Ovary (tissue), 9 donors: ENCODE measurements around the gene KCNK4. TPM values are rescaled to one million over a fixed set of nuclear protein-coding genes. Genes with fewer than 3 reads are reported as not detected.
"Not testable (repeated sequence)": the region's sequence is repeated elsewhere in the genome, so short reads cannot be mapped to it uniquely, and the experiment has no call there.

Experiments
- DNase-seq, 5 donors: peaks; one replicate each; pipeline ENCODE4 v3.0.0-alpha.2; 2019 to 2020
- H3K27ac ChIP-seq, 2 donors: fragments of 200-600 bp; one replicate each; pipeline versions ENCODE4 v1.5.1 to v1.8.0; 2019 to 2022
- H3K27me3 ChIP-seq: fragments of 200-600 bp; one replicate; pipeline ENCODE4 v1.8.0; 2022
- H3K36me3 ChIP-seq: fragments of 200-600 bp; sonication (generic); one replicate; pipeline ENCODE4 v1.5.1; 2019
- H3K4me1 ChIP-seq: one replicate; pipeline ENCODE4 v1.8.1; 2013; ENCODE audit warnings: mild to moderate bottlenecking, moderate library complexity; ENCODE audit not compliant: insufficient read depth
- H3K4me3 ChIP-seq: fragments of 200-600 bp; sonication (generic); one replicate; pipeline ENCODE4 v1.5.1; 2017
- H3K9me3 ChIP-seq, 2 donors: fragments of 200-600 bp in 1 of 2; sonication (generic) in 1 of 2; one replicate each; pipeline versions ENCODE4 v1.5.1 to v1.8.1; 2013 to 2019; ENCODE audit warnings: mild to moderate bottlenecking in 1 of 2, moderate library complexity in 1 of 2
- EP300 ChIP-seq: sonication (generic); formaldehyde crosslinking; IDR thresholded peaks from one replicate; pipeline ENCODE4 v1.6.1; 2017; ENCODE audit warnings: antibody characterized with exemption
- POLR2A ChIP-seq: fragments of 450-650 bp; IDR thresholded peaks from one replicate; pipeline ENCODE4 v1.6.1; 2017; ENCODE audit warnings: antibody characterized with exemption, mild to moderate bottlenecking, moderate library complexity
- WGBS, 3 donors: extraction: QIAGEN DNeasy Blood & Tissue Kit in 1 of 3; methylation state at CpG; one replicate each; pipeline versions ENCODE4 v1.1.5 to v1.1.7; 2013 to 2017; 5-methylcytosine and 5-hydroxymethylcytosine counted together
- intact Hi-C, 4 donors: fragments of 100-400 bp; cut with DNase I; formaldehyde crosslinking; loops; one replicate each; pipeline versions ENCODE4 v1.11.0 to v1.15.1; 2022 to 2023
- polyA plus RNA-seq, 2 donors: library from polyadenylated mRNA; stranded (reverse); fragments of 200-250 nt in 1 of 2; fragments of 350-450 nt in 1 of 2; fragmentation: Illumina TruSeq in 1 of 2; extraction: RNeasy Lipid Tissue Mini Kit (QIAGEN cat#74804) in 1 of 2; gene quantifications; one replicate each; pipeline ENCODE4 v1.2.3, GENCODE V29; 2013 to 2014
- total RNA-seq, 7 donors: library from RNA; depleted of rRNA in 2 of 7; stranded (reverse); fragments of >200 nt in 2 of 7; fragmentation: NEBNext Ultra II Directional in 3 of 7; extraction: Animal tissue kit (Norgen Biotek cat#: 25700) in 3 of 7; gene quantifications; one replicate each; pipeline versions ENCODE4 v1.1.0 to v1.2.4, GENCODE V29; 2016 to 2023
- TF ChIP-seq, protein P1 (sequence below), 3 donors: fragments of 450-650 bp in 2 of 3; fragments of 200-600 bp in 1 of 3; IDR thresholded peaks; one replicate each; pipeline versions ENCODE4 v1.5.1 to v1.8.0; 2016 to 2022; ENCODE audit warnings: antibody characterized with exemption in 3 of 3, mild to moderate bottlenecking in 1 of 3
- donor health status: DM: no; HTN: no; CAD: no; lungs with moderate emphysema.
- donor health status: DM: no; HTN: no; CAD: no.
- donor health status: Bipolar disorder and iron deficiency.
- donor health status: DM: yes; HTN: yes; CAD: no.
- donor health status: DM: no; HTN: no; CAD: no.
- donor health status: DM: yes; HTN: yes; CAD: no.

KCNK4 gene
- total and polyA plus RNA-seq, 9 donors, result not detected

DNA sequence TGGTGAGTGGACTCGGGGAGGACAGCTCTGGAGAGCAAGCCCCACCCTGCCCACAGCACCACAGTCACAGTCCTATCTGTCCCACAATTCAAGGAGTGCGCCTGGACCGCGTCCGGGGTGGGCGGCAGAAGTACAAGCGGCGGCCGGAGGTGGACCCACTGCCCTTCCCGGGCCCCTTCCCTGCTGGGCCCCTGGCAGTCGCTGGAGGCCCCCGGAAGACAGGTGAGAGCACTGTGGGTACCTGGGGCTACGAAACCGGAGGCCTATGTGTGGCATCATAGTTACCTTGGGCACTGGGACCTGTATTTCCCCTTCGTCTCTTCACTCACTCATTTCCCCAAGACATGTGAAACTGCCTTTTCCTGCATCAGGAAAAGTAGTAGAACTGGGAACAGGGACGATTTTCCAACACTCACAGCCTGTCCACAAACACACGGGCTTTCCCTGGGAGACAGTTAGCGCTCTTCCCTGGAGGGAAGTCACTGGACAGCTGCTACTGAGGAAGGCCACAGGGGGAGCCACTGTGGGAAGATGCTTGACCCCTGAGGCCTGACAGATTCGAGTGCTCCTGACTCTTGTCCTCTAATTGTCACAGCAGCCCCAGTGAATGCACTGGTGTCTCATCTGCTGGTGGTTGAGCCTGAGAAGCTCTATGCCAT is 23.2 kb downstream of the KCNK4 start:
- Histone ChIP-seq H3K4me1 (peaks cover 6% of the 10 kb centered on the region), H3K27ac (peak overlapping the region in 1 of 2 donors; percentile 74), H3K9me3 (no peaks in the 10 kb centered on the region), H3K36me3 (no peaks in the 10 kb centered on the region), H3K4me3 (no peak overlapping the region), H3K27me3 (no peaks in the 10 kb centered on the region)
- TF ChIP-seq POLR2A, result no peak
- no peak for TF ChIP-seq EP300
- TF ChIP-seq, protein P1, sequence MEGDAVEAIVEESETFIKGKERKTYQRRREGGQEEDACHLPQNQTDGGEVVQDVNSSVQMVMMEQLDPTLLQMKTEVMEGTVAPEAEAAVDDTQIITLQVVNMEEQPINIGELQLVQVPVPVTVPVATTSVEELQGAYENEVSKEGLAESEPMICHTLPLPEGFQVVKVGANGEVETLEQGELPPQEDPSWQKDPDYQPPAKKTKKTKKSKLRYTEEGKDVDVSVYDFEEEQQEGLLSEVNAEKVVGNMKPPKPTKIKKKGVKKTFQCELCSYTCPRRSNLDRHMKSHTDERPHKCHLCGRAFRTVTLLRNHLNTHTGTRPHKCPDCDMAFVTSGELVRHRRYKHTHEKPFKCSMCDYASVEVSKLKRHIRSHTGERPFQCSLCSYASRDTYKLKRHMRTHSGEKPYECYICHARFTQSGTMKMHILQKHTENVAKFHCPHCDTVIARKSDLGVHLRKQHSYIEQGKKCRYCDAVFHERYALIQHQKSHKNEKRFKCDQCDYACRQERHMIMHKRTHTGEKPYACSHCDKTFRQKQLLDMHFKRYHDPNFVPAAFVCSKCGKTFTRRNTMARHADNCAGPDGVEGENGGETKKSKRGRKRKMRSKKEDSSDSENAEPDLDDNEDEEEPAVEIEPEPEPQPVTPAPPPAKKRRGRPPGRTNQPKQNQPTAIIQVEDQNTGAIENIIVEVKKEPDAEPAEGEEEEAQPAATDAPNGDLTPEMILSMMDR (IDR thresholded peaks at IDR 0.05), result no peak
- intact Hi-C loops, result no loop called here
- WGBS, 3 donors, result 66 to 81% (median 75%) methylated on average over 19 of the region's 19 CpGs
- no peak for DNase-seq

DNA sequence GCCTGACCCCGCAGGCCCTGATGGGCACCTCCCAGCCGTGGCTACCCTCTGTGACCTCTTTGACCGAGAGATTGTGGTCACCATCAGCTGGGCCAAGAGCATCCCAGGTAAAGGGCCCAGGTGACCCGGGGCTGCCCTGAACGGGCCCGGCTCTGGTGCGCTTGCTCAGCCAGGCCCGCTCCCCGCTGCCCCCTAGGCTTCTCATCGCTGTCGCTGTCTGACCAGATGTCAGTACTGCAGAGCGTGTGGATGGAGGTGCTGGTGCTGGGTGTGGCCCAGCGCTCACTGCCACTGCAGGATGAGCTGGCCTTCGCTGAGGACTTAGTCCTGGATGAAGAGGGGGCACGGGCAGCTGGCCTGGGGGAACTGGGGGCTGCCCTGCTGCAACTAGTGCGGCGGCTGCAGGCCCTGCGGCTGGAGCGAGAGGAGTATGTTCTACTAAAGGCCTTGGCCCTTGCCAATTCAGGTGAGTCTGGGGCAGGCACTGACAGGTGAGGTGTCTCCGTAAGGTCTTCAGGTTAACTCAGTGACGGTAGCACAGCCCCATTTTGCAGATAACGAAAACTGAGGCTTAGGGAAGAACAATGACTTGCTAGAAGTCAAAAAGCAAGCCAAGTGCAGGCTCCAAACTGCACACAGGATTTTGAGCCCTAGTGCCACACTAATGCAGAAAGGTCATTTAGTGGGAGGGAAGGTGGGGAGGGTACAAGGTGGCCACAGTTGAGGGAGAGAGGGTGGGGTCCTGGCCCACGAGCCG is 23.9 kb downstream of the KCNK4 start:
- intact Hi-C loops, result loop anchor here in 1 of 4 donors (5.0 kb wide), 1 partner anchor 42 kb away; the partner anchor contains the start of gene RPS6KA4

DNA sequence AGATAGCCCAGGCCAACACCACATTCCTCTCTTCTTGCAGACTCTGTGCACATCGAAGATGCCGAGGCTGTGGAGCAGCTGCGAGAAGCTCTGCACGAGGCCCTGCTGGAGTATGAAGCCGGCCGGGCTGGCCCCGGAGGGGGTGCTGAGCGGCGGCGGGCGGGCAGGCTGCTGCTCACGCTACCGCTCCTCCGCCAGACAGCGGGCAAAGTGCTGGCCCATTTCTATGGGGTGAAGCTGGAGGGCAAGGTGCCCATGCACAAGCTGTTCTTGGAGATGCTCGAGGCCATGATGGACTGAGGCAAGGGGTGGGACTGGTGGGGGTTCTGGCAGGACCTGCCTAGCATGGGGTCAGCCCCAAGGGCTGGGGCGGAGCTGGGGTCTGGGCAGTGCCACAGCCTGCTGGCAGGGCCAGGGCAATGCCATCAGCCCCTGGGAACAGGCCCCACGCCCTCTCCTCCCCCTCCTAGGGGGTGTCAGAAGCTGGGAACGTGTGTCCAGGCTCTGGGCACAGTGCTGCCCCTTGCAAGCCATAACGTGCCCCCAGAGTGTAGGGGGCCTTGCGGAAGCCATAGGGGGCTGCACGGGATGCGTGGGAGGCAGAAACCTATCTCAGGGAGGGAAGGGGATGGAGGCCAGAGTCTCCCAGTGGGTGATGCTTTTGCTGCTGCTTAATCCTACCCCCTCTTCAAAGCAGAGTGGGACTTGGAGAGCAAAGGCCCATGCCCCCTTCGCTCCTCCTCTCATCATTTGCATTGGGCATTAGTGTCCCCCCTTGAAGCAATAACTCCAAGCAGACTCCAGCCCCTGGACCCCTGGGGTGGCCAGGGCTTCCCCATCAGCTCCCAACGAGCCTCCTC is 24.8 kb downstream of the KCNK4 start:
- not testable (repeated sequence) for H3K9me3 ChIP-seq, H3K36me3 ChIP-seq, H3K27ac ChIP-seq, H3K4me3 ChIP-seq, H3K4me1 ChIP-seq, H3K27me3 ChIP-seq
- intact Hi-C loops, result loop anchor here in 1 of 4 donors (5.0 kb wide), 1 partner anchor 41 kb away; the partner anchor contains the start of gene RPS6KA4
- peak in 2 of 5 donors; percentile 42 to 44 for DNase-seq
- 61 to 71% (median 64%) methylated on average over 24 to 25 of the region's 25 CpGs for WGBS, 3 donors

More for the DNA sequence above, 23.9 kb downstream of the KCNK4 start:
- no peak overlapping the region for H3K4me3 ChIP-seq
- no peaks in the 10 kb centered on the region for H3K27me3 ChIP-seq
- H3K9me3 ChIP-seq, result no peaks in the 10 kb centered on the region
- TF ChIP-seq POLR2A (no peak), EP300 (no peak)
- TF ChIP-seq, protein P1 (IDR thresholded peaks at IDR 0.05), result no peak
- H3K27ac ChIP-seq, result no peak overlapping the region
- 81 to 88% (median 85%) methylated on average over 21 to 24 of the region's 24 CpGs for WGBS, 3 donors
- no peaks in the 10 kb centered on the region for H3K36me3 ChIP-seq
- peaks cover 9% of the 10 kb centered on the region for H3K4me1 ChIP-seq
- DNase-seq, result peak in 2 of 5 donors; percentile 35 to 38

DNA sequence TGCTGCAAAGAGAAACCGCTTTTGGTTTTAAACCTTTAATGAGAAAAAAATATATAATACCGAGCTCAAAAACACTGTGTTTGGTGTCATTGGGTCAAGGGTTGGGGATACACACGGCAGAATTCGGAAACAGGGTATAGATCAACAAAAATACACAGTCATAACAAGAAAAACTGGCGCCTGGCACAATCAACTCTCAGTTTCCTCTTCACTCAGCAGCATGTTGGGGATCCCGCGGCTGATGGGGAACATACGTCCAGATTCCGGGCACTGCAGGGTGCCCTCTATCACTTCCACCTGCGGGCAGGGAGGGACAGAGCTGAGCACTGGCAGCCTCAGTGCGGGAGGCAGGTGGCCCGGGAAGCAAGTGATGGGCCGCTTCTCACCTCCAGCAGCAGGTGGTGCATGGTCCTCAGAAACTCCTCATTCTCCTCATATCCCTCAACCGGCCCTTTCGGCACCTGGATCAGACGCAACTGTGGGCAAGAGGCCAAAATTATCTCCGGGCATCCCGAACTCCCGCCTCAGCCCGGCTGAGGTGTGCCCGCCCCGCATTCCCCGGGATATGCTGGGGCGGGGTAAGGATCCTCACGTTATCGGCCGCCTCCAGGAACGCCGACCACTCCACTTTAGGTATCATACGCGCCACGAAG is 25.7 kb downstream of the KCNK4 start:
- H3K27ac ChIP-seq, result peak overlapping the region; percentile 81 to 99
- H3K4me1 ChIP-seq, result peaks cover 9% of the 10 kb centered on the region
- intact Hi-C loops, result loop anchor here in 1 of 4 donors (5.0 kb wide), 1 partner anchor 41 kb away; the partner anchor contains the start of gene RPS6KA4
- no peaks in the 10 kb centered on the region for H3K36me3 ChIP-seq
- peak overlapping the region; percentile 65 for H3K4me3 ChIP-seq
- no peaks in the 10 kb centered on the region for H3K27me3 ChIP-seq
- H3K9me3 ChIP-seq, result no peaks in the 10 kb centered on the region
- TF ChIP-seq POLR2A (no peak), EP300 (no peak)
- TF ChIP-seq, protein P1 (IDR thresholded peaks at IDR 0.05), result no peak
- WGBS, 3 donors, result 4 to 6% (median 5%) methylated on average over 32 of the region's 32 CpGs
- peak in 2 of 5 donors; percentile 61 to 70 for DNase-seq
